Upper lobe of left lung (tissue), 4 donors: Measurements from ENCODE around the gene ZSCAN18.

Source experiments
- CTCF ChIP-seq, 6 experiments: fragments of 450-650 bp in 4 of 6; fragments of 200-600 bp in 2 of 6; sonication (generic) in 2 of 6; IDR thresholded peaks; one replicate each; pipeline ENCODE4 v1.5.1; 2016 to 2019; ENCODE audit warnings: antibody characterized with exemption in 6 of 6
- EP300 ChIP-seq, 4 donors: sonication (generic); formaldehyde crosslinking; IDR thresholded peaks; one replicate each; pipeline ENCODE4 v1.5.1; 2017; ENCODE audit warnings: antibody characterized with exemption in 4 of 4, control low read depth in 2 of 4
- POLR2A ChIP-seq, 4 donors: fragments of 450-650 bp; IDR thresholded peaks; one replicate each; pipeline ENCODE4 v1.5.1; 2016 to 2017; ENCODE audit warnings: antibody characterized with exemption in 4 of 4, mild to moderate bottlenecking in 2 of 4

GRCh38 chr19:58040751-58041525 is 57.1 kb downstream of the ZSCAN18 start:
- TF ChIP-seq CTCF (IDR thresholded peaks at IDR 0.05) (no peak), EP300 (IDR thresholded peaks at IDR 0.05) (no peak), POLR2A (IDR thresholded peaks at IDR 0.05) (no peak)
